Mucosa of stomach (tissue), 1 donor: Measurements from ENCODE around the gene FDX2.
A peak's percentile ranks its signal among the peaks of the same experiment; 100 is the strongest.

Experiments used
- H3K27me3 ChIP-seq: one replicate; pipeline ENCODE4 v1.7.0; 2013; ENCODE audit warnings: mild to moderate bottlenecking, low read length; ENCODE audit not compliant: control insufficient read depth, insufficient read depth
- H3K36me3 ChIP-seq: one replicate; pipeline ENCODE4 v1.7.0; 2013; ENCODE audit warnings: low read length; ENCODE audit not compliant: control insufficient read depth, insufficient read depth
- H3K4me1 ChIP-seq: one replicate; pipeline ENCODE4 v1.7.0; 2013; ENCODE audit warnings: mild to moderate bottlenecking, low read length; ENCODE audit not compliant: control insufficient read depth, insufficient read depth
- H3K4me3 ChIP-seq: one replicate; pipeline ENCODE4 v1.7.0; 2013; ENCODE audit warnings: low read length
- H3K9ac ChIP-seq: one replicate; pipeline ENCODE4 v1.7.0; 2013; ENCODE audit warnings: mild to moderate bottlenecking, low read length, moderate library complexity
- H3K9me3 ChIP-seq: one replicate; pipeline ENCODE4 v1.7.0; 2013; ENCODE audit warnings: mild to moderate bottlenecking, low read length, moderate library complexity; ENCODE audit not compliant: control insufficient read depth
- donor health status: Pancreatic carcinoma.

The FDX2 gene

DNA sequence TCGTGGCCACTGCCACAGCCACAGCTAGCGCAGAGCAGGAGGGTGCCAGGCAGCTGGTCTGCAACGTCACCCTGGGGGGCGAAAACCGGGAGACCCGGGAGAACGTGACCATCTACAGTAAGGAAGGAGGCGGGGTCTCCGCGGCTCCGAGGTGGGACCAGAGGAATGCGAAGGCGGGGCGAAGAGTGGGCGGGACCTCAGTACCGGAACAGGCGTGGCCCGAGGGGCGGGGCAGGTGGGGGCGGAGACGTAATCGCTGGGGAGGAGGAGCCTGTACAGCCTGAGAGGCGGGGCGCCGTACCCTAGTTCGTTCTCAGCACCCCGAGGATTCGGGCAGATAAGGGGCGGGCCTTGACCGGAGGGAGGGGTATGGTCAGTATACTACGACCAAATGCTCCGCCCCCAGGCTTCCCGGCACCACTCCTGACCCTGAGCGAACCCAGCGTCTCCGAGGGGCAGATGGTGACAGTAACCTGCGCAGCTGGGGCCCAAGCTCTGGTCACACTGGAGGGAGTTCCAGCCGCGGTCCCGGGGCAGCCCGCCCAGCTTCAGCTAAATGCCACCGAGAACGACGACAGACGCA, 23.5 kb downstream of the FDX2 start:
- H3K36me3 ChIP-seq: no peaks in the 10 kb centered on the region
- no peak overlapping the region for H3K9ac ChIP-seq
- H3K27me3 ChIP-seq: peaks cover 90% of the 10 kb centered on the region
- H3K4me3 ChIP-seq: peak overlapping the region; percentile 8
- peaks cover 71% of the 10 kb centered on the region for H3K4me1 ChIP-seq
- no peaks in the 10 kb centered on the region for H3K9me3 ChIP-seq

DNA sequence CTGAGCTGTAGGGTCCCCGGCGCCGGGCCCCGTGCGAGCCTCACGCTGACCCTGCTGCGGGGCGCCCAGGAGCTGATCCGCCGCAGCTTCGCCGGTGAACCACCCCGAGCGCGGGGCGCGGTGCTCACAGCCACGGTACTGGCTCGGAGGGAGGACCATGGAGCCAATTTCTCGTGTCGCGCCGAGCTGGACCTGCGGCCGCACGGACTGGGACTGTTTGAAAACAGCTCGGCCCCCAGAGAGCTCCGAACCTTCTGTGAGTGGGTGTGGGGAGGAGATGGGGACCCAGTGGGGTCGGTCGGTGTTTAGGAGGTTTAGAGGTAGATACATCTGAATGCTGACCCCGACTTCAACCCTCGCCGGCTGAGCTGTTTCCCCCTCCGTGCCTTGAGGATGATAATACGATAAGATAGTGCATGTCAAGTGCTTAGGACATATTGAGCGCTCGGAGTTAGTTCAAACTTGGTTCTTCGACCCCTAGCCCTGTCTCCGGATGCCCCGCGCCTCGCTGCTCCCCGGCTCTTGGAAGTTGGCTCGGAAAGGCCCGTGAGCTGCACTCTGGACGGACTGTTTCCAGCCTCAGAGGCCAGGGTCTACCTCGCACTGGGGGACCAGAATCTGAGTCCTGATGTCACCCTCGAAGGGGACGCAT, 24.1 kb downstream of the FDX2 start:
- H3K4me1 ChIP-seq: peaks cover 77% of the 10 kb centered on the region
- H3K36me3 ChIP-seq: no peaks in the 10 kb centered on the region
- no peaks in the 10 kb centered on the region for H3K9me3 ChIP-seq
- no peak overlapping the region for H3K9ac ChIP-seq
- peaks cover 96% of the 10 kb centered on the region for H3K27me3 ChIP-seq
- H3K4me3 ChIP-seq: no peak overlapping the region

GRCh38 chr19:10290876-10291553, 24.8 kb downstream of the FDX2 start:
- no peaks in the 10 kb centered on the region for H3K36me3 ChIP-seq
- no peaks in the 10 kb centered on the region for H3K9me3 ChIP-seq
- no peak overlapping the region for H3K9ac ChIP-seq
- H3K27me3 ChIP-seq: peaks cover 93% of the 10 kb centered on the region
- H3K4me1 ChIP-seq: peaks cover 77% of the 10 kb centered on the region
- H3K4me3 ChIP-seq: no peak overlapping the region

DNA sequence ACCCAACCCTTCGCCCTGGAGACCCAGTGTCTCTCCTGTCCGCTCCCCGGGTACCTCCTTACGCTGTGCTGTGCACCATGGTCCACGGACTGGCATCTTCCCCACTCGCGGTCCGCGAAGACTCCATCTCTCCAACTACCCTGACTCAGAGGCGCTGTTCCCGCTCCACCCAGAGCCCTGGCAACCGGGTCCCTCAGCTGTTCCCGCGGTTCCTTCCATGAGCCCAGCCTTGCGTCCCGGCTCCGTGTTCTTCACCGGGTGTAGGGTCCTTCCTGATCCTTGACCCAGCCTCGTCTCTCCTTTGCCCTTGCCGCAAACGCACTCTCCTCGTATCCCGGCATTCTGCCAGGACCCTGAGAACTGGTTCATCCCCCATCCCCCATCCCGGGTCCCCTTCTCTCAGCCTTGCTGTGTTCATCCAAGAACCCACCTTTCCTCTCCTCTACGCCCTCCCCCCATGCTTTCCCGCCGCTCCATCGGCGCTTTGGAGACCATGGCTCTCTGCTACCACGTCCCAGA, 25.4 kb downstream of the FDX2 start:
- no peaks in the 10 kb centered on the region for H3K9me3 ChIP-seq
- no peak overlapping the region for H3K4me3 ChIP-seq
- H3K36me3 ChIP-seq: no peaks in the 10 kb centered on the region
- peaks cover 71% of the 10 kb centered on the region for H3K4me1 ChIP-seq
- no peak overlapping the region for H3K9ac ChIP-seq
- peaks cover 88% of the 10 kb centered on the region for H3K27me3 ChIP-seq

DNA sequence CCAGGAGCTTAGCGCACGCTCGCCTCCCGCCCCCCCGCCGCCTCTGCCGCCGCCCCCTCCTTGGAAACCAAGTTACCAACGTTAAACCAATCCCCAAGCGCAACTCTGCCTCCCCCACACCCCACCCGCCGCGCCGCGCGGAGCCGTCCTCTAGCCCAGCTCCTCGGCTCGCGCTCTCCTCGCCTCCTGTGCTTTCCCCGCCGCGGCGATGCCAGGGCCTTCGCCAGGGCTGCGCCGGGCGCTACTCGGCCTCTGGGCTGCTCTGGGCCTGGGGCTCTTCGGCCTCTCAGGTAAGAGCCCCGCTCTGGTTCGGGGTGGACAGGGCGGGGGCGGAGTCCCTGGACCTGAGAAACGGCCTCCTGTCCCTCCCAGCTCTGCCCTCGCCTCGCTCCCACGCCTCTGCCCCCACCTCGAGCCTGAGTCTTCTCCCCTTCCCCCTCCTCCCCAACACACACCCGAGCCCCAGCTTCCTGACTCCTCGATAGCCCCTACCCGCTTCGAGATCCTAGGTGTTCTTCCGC, 25.9 kb downstream of the FDX2 start, which contains the start of gene ICAM5:
TSS of gene ICAM5 (plus strand) at position 117 of the 521 bp plus-strand sequence. CDS start at position 209, 92 bp downstream.
- peaks cover 66% of the 10 kb centered on the region for H3K4me1 ChIP-seq
- H3K4me3 ChIP-seq: peak within 1 kb of the TSS; percentile 36
- no peaks in the 10 kb centered on the region for H3K9me3 ChIP-seq
- peaks cover 82% of the 10 kb centered on the region for H3K27me3 ChIP-seq
- no peaks in the 10 kb centered on the region for H3K36me3 ChIP-seq
- H3K9ac ChIP-seq: no peak within 1 kb of the TSS

DNA sequence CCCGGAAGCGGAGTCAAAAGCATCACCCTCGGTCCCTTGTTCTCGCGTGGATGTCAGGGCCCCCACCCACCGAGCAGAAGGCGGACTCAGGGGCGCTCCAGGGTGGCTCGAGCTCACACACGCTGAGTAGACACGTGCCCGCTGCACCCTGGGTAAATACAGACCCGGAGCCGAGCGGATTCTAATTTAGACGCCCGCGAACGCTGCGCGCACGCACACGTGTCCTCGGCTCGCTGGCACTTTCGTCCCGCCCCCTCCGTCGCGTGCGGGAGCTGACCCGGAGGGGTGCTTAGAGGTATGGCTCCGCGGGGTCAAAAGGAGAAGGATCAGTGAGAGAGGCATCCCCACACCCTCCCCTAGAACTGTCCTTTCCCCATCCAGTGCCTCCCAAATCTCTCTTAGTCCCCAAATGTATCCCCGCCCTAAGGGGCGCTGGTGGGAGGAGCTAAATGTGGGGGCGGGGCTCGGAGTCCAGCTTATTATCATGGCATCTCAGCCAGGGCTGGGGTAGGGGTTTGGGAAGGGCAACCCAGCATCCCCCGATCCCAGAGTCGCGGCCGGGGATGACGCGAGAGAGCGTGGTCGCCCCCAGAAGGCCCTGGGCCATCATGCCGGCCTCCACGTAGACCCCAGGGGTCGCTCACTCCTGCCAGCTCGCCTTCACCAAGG, 26.5 kb downstream of the FDX2 start:
- Histone ChIP-seq H3K9me3 (no peaks in the 10 kb centered on the region), H3K4me3 (peak overlapping the region; percentile 36), H3K27me3 (peaks cover 76% of the 10 kb centered on the region), H3K36me3 (no peaks in the 10 kb centered on the region), H3K9ac (no peak overlapping the region), H3K4me1 (peaks cover 65% of the 10 kb centered on the region)

DNA sequence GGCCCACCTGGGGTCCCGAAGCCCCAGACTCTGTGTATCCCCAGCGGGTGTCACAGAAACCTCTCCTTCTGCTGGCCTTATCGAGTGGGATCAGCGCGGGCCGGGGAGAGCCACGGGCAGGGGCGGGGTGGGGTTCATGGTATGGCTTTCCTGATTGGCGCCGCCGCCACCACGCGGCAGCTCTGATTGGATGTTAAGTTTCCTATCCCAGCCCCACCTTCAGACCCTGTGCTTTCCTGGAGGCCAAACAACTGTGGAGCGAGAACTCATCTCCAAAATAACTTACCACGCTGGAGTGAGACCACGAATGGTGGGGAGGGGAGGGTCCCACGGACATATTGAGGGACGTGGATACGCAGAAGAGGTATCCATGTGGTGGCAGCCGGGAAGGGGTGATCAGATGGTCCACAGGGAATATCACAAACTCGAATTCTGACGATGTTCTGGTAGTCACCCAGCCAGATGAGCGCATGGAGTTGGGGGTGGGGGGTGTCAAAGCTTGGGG, 27.1 kb downstream of the FDX2 start:
- Histone ChIP-seq H3K4me3 (no peak overlapping the region), H3K4me1 (peaks cover 65% of the 10 kb centered on the region), H3K9ac (no peak overlapping the region), H3K36me3 (no peaks in the 10 kb centered on the region), H3K9me3 (no peaks in the 10 kb centered on the region), H3K27me3 (peaks cover 70% of the 10 kb centered on the region)

DNA sequence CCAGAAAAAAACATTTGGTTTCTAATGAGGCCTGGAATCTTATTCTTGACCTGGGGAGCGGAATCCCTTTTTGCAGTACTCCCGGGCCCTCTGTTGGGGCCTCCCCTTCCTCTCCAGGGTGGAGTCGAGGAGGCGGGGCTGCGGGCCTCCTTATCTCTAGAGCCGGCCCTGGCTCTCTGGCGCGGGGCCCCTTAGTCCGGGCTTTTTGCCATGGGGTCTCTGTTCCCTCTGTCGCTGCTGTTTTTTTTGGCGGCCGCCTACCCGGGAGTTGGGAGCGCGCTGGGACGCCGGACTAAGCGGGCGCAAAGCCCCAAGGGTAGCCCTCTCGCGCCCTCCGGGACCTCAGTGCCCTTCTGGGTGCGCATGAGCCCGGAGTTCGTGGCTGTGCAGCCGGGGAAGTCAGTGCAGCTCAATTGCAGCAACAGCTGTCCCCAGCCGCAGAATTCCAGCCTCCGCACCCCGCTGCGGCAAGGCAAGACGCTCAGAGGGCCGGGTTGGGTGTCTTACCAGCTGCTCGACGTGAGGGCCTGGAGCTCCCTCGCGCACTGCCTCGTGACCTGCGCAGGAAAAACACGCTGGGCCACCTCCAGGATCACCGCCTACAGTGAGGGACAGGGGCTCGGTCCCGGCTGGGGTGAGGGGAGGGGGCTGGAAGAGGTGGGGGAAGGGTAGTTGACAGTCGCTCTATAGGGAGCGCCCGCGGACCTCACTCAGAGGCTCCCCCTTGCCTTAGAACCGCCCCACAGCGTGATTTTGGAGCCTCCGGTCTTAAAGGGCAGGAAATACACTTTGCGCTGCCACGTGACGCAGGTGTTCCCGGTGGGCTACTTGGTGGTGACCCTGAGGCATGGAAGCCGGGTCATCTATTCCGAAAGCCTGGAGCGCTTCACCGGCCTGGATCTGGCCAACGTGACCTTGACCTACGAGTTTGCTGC, 28.7 kb downstream of the FDX2 start, which contains the start of gene ICAM4:
TSS of gene ICAM4 (plus strand) at position 153 of the 935 bp plus-strand sequence. CDS start at position 211, 58 bp downstream.
- peaks cover 54% of the 10 kb centered on the region for H3K4me1 ChIP-seq
- H3K4me3 ChIP-seq: no peak within 1 kb of the TSS
- peaks cover 54% of the 10 kb centered on the region for H3K27me3 ChIP-seq
- H3K9me3 ChIP-seq: no peaks in the 10 kb centered on the region
- H3K36me3 ChIP-seq: no peaks in the 10 kb centered on the region
- no peak within 1 kb of the TSS for H3K9ac ChIP-seq

DNA sequence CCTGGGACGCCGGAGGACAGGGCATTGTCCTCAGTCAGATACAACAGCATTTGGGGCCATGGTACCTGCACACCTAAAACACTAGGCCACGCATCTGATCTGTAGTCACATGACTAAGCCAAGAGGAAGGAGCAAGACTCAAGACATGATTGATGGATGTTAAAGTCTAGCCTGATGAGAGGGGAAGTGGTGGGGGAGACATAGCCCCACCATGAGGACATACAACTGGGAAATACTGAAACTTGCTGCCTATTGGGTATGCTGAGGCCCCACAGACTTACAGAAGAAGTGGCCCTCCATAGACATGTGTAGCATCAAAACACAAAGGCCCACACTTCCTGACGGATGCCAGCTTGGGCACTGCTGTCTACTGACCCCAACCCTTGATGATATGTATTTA, 30.4 kb downstream of the FDX2 start:
- Histone ChIP-seq H3K9ac (no peak overlapping the region), H3K9me3 (no peaks in the 10 kb centered on the region), H3K36me3 (no peaks in the 10 kb centered on the region), H3K27me3 (peaks cover 37% of the 10 kb centered on the region), H3K4me3 (no peak overlapping the region), H3K4me1 (peaks cover 37% of the 10 kb centered on the region)

DNA sequence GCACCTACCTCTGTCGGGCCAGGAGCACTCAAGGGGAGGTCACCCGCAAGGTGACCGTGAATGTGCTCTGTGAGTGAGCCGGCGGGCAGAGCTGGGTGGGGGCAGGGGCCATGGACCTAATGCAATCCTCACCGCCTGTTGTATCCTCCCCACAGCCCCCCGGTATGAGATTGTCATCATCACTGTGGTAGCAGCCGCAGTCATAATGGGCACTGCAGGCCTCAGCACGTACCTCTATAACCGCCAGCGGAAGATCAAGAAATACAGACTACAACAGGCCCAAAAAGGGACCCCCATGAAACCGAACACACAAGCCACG, 30.9 kb downstream of the FDX2 start:
- peaks cover 33% of the 10 kb centered on the region for H3K27me3 ChIP-seq
- H3K4me3 ChIP-seq: no peak overlapping the region
- no peak overlapping the region for H3K9ac ChIP-seq
- no peaks in the 10 kb centered on the region for H3K36me3 ChIP-seq
- H3K4me1 ChIP-seq: peaks cover 33% of the 10 kb centered on the region
- H3K9me3 ChIP-seq: no peaks in the 10 kb centered on the region
